ENCODE results near the gene LAPTM4A.

Gene LAPTM4A

GRCh38 chr2:20042531-20042930 lies 8.9 kb downstream of the LAPTM4A start:
- H3K27me3 ChIP-seq (ENCODE audit: insufficient read depth, low read length) = no peaks in the 10 kb centered on the region
- H3K4me1 ChIP-seq (ENCODE audit: insufficient read depth, low read length, severe bottlenecking) = no peaks in the 10 kb centered on the region
- no peak for TF ChIP-seq CTCF (IDR thresholded peaks at IDR 0.05; ENCODE audit: low read length)
- TF ChIP-seq EZH2 (IDR thresholded peaks at IDR 0.05; ENCODE audit: borderline replicate concordance, low read length) = no peak

GRCh38 chr2:20040489-20041172 lies 10.8 kb downstream of the LAPTM4A start:
- Histone ChIP-seq H3K9ac (ENCODE audit: low read length) (no peak overlapping the region), H3K27me3 (ENCODE audit: insufficient read depth, low read length) (no peaks in the 10 kb centered on the region), H3K4me1 (ENCODE audit: insufficient read depth, low read length, severe bottlenecking) (no peaks in the 10 kb centered on the region), H3K36me3 (ENCODE audit: insufficient read depth, low read length) (peaks cover 49% of the 10 kb centered on the region), H3K9me3 (ENCODE audit: low read length) (no peaks in the 10 kb centered on the region), H3K27ac (ENCODE audit: low read depth, low read length, poor library complexity, severe bottlenecking) (no peak overlapping the region), H3K4me3 (ENCODE audit: low read depth, low read length, poor library complexity, severe bottlenecking) (no peak overlapping the region), H3K9me2 (ENCODE audit: low read depth, low read length) (no peaks in the 10 kb centered on the region), H3K79me2 (ENCODE audit: insufficient read depth, low read length) (peaks cover 21% of the 10 kb centered on the region), H3F3A (ENCODE audit: insufficient read depth, low read length) (no peaks in the 10 kb centered on the region), H4K20me1 (ENCODE audit: insufficient read depth, low read length) (no peaks in the 10 kb centered on the region), H3K4me2 (ENCODE audit: low read length) (no peak overlapping the region), H2AFZ (ENCODE audit: low read length) (no peak overlapping the region)
- TF ChIP-seq EZH2 (IDR thresholded peaks at IDR 0.05; ENCODE audit: borderline replicate concordance, low read length) = no peak
- no peak for TF ChIP-seq CTCF (IDR thresholded peaks at IDR 0.05; ENCODE audit: low read length)

More at GRCh38 chr2:20042531-20042930, 8.9 kb downstream of the LAPTM4A start:
- no peak overlapping the region for H2AFZ ChIP-seq (ENCODE audit: low read length)
- H3K9me3 ChIP-seq (ENCODE audit: low read length) = no peaks in the 10 kb centered on the region
- no peaks in the 10 kb centered on the region for H3K9me2 ChIP-seq (ENCODE audit: low read depth, low read length)
- no peak overlapping the region for H3K4me3 ChIP-seq (ENCODE audit: low read depth, low read length, poor library complexity, severe bottlenecking)
- H3K4me2 ChIP-seq (ENCODE audit: low read length) = no peak overlapping the region
- no peaks in the 10 kb centered on the region for H4K20me1 ChIP-seq (ENCODE audit: insufficient read depth, low read length)
- no peak overlapping the region for H3K27ac ChIP-seq (ENCODE audit: low read depth, low read length, poor library complexity, severe bottlenecking)
- peaks cover 24% of the 10 kb centered on the region for H3K79me2 ChIP-seq (ENCODE audit: insufficient read depth, low read length)
- no peaks in the 10 kb centered on the region for H3F3A ChIP-seq (ENCODE audit: insufficient read depth, low read length)
- H3K36me3 ChIP-seq (ENCODE audit: insufficient read depth, low read length) = peaks cover 30% of the 10 kb centered on the region
- no peak overlapping the region for H3K9ac ChIP-seq (ENCODE audit: low read length)

GRCh38 chr2:20037660-20038059 lies 13.8 kb downstream of the LAPTM4A start:
- no peaks in the 10 kb centered on the region for H4K20me1 ChIP-seq (ENCODE audit: insufficient read depth, low read length)
- TF ChIP-seq CTCF (IDR thresholded peaks at IDR 0.05; ENCODE audit: low read length) (no peak), EZH2 (IDR thresholded peaks at IDR 0.05; ENCODE audit: borderline replicate concordance, low read length) (no peak)
- peaks cover 78% of the 10 kb centered on the region for H3K36me3 ChIP-seq (ENCODE audit: insufficient read depth, low read length)

More at GRCh38 chr2:20037660-20038059, 13.8 kb downstream of the LAPTM4A start:
- Histone ChIP-seq H3K79me2 (ENCODE audit: insufficient read depth, low read length) (no peaks in the 10 kb centered on the region; the same call in 1 of the 2 replicates), H3F3A (ENCODE audit: insufficient read depth, low read length) (no peaks in the 10 kb centered on the region), H3K9me3 (ENCODE audit: low read length) (no peaks in the 10 kb centered on the region), H3K4me3 (ENCODE audit: low read depth, low read length, poor library complexity, severe bottlenecking) (no peak overlapping the region), H3K9ac (ENCODE audit: low read length) (no peak overlapping the region), H3K4me2 (ENCODE audit: low read length) (no peak overlapping the region), H2AFZ (ENCODE audit: low read length) (no peak overlapping the region), H3K27me3 (ENCODE audit: insufficient read depth, low read length) (no peaks in the 10 kb centered on the region), H3K27ac (ENCODE audit: low read depth, low read length, poor library complexity, severe bottlenecking) (no peak overlapping the region), H3K9me2 (ENCODE audit: low read depth, low read length) (no peaks in the 10 kb centered on the region), H3K4me1 (ENCODE audit: insufficient read depth, low read length, severe bottlenecking) (no peaks in the 10 kb centered on the region)
